GM19193 (cell line): ENCODE data around the gene POLR2J.

Experiments
- POLR2A ChIP-seq: IDR thresholded peaks from 4 replicates; pipeline ENCODE4 v1.6.1; 2011; ENCODE audit not compliant: insufficient read depth, insufficient read length; ENCODE audit errors: extremely low read depth

Gene POLR2J

DNA sequence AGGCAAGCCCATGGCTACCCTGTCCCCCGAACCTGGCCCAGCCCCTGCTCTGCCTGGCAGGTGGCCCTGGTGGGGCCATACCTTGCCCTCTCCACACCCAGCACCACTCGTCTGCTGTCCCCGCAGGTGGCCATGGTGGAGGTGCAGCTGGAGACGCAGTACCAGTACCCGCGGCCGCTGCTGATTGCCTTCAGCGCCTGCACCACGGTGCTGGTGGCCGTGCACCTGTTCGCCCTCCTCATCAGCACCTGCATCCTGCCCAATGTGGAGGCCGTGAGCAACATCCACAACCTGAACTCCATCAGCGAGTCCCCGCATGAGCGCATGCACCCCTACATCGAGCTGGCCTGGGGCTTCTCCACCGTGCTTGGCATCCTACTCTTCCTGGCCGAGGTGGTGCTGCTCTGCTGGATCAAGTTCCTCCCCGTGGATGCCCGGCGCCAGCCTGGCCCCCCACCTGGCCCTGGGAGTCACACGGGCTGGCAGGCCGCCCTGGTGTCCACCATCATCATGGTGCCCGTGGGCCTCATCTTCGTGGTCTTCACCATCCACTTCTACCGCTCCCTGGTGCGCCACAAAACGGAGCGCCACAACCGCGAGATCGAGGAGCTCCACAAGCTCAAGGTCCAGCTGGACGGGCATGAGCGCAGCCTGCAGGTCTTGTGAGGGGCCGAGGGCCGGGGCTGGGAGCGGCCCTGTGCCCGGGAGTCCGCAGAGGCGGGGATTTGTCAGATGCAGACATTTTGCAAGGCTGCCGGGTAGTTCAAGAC, 32.1 kb downstream of the POLR2J start:
- TF ChIP-seq POLR2A = no peak

- no peak for TF ChIP-seq POLR2A
Measured at GRCh38 chr7:102445674-102446071, 33.0 kb downstream of the POLR2J start.

- TF ChIP-seq POLR2A = peak; percentile 47
Measured at GRCh38 chr7:102444961-102445673, 33.6 kb downstream of the POLR2J start.

GRCh38 chr7:102439963-102440795, 38.5 kb downstream of the POLR2J start:
- no peak for TF ChIP-seq POLR2A

- no peak for TF ChIP-seq POLR2A
Measured at GRCh38 chr7:102436118-102436517, 42.6 kb downstream of the POLR2J start.

DNA sequence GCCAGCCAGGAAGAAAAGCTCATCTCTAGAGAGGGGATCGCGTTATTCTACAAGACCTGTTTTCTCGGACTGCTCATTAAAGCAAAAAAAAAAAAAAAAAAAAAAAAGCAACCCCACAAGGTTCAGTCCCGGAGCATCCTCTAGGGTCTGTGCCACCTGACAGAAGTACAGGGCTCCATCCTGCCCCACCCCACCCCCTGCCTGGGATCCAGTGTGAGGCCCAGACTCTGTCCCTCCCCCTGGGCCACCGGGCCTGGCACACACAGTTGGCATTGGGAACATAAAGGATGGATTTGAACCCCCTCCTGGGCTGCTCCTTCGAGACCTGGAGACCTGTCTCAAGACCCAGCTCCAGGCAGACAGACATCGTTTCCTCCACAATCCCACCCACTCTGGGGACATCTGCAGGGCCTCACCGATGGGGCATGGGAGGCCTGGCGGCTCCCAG, 44.7 kb downstream of the POLR2J start:
- no peak for TF ChIP-seq POLR2A

GRCh38 chr7:102433219-102434038, 45.3 kb downstream of the POLR2J start, which contains the start of gene ORAI2:
Gene ORAI2, plus strand, starts transcription at chr7:102433575. Its CDS starts 5,382 bp downstream, at chr7:102438957.
- TF ChIP-seq POLR2A = peak; percentile 65

- TF ChIP-seq POLR2A = peak; percentile 4
Measured at GRCh38 chr7:102432442-102433218, 46.1 kb downstream of the POLR2J start.

DNA sequence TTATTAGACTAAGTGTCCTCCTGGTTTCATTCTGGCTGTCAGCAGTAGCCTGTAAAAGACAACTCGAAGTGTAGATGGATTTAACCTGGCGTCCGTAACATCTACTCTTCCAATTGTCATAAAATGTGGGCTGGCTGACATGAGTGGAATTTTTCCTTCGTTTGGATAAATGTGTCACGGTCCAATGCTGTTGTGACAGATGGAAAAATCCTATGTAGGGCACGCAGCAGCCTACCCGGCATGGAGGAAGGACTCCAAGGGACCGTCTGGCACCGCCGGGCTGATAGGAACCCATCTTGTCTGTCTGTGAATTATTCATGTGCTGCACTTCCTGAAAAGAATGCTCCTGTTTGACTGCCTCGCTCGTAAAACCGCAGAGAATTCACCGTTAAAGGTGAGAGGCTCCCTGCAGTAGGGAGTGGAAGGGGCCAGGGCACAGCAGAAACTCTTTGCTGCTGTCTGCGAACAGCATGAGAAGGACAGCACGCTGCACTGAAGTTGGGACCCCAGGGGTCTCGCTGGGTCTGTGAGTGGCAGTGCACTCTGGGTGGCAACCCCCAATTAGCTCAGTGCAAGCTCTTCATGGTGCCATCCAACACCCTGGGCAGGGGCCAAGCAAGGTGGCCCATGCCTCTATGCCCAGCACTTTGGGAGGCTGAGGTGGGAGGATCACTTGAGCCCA, 47.0 kb downstream of the POLR2J start:
- peak; percentile 50 for TF ChIP-seq POLR2A

DNA sequence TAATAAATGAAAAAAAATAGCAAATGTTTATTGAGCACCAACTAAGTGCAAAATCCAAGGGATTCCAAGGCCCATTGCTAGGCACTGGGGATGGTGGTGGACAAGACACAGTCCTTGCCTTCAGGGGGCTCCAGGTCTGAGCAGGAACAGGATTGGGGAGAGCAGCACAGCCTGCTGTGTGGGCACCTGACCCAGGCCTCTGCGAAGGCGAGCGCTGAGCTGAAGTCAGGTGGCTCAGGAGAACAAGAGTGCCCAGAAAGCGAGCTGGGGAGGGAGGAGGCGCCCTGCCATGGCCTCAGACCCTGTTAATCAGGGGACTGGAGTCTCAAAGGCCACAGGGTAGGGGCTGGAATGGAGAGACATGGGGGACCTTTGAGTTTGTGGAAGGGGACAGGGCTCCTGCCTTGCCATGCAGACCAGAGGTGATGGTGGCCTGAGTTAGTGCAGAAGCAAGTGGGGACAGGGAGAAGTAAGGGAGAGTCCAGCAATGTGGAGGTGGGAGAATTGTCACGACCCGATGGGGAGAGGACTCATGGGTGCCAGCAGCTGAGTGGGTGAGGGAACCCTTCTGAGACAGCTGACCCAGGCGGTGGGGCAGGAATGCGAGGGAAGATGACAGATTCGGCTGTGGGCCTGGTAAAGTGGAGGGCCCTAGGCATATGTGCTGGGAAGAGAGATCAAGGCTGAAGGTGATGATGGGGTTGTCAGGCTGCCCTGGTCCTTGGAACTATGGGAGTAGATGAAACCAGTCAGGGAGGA, 49.4 kb downstream of the POLR2J start:
- no peak for TF ChIP-seq POLR2A

GRCh38 chr7:102427019-102427405, 51.7 kb downstream of the POLR2J start:
- TF ChIP-seq POLR2A = no peak

DNA sequence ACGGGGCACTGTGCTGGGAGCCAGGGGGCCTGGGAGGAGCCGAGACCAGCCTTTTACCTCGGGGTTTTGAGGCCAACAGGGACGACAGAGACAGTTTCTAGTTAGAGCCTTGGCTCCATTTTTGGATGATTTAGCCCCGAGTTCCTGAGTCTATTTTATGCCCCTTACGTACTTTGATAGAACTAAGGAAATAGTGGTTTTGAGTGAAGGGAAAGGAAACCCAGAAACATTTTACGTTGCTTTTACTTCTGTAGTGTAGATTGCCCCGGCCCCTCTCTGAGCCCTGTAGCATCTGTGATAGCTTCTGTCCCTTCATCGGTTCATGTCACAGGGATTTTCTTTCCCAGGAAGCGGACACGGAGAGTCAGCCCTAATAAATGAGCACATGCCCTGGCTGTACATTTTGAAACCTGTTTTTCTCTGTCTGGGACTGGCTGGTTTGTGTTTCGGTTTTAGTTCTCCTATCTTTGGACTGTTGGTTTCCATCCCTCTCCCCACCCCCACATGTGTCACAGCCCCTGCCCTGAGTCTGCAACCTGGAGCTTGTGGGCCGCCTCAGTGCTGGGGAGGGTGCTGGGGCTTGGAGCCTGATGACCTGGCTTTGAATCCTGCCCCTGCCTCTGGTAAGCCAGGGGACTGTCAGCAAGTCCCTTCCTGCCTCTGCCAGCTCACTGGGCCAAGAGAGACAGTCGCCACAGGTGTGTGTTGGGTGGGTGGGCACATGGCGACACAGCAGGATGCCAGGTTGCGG, 52.3 kb downstream of the POLR2J start:
- TF ChIP-seq POLR2A = peak; percentile 48
